ENCODE measurements around the gene ACSS1. TPM values are rescaled to one million over a fixed set of nuclear protein-coding genes. Genes with fewer than 3 reads are reported as not detected.

The ACSS1 gene
- total RNA-seq, 1 experiment from 2014 or later = 47.0 TPM

DNA sequence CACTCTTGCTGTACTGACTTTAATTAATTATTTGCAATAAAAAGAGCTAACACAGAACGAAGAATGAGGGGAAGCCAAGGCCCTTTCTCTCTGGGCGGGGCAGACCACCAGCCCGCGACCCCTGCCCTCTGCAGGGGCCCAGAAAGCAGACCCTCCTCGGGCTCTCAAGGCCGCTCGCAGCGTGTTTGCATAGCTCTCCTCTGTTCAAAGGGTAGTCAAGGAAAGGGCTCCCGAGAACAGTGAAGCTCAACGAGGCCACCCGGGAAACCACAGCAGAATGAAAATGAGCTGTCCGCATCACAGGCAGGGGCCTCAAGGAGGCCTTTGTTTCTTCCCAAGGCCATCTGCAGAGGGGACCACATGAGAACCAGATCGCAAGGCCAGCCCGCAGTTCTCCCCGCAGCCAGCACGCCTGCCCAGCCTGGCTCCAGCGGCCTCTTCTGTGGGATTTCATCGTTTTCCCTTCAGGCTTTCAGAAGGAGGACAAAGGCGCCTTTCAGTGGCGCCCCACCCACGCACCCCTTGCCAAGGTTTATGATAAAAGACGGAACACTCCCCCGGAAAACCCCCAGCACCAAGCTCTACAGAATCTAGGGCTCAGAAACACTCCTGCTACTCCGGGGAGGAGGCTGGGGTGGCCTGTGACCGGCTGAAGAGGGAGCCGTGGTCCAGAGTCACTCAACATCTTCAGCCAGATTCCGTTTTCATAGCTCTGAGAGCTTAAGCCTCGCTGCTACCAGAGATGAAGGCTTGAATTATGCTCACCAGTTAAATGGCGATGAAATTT is 25.3 kb downstream of the ACSS1 start:
- DNase-seq (ENCODE audit: low spot score) = peak; percentile 70

DNA sequence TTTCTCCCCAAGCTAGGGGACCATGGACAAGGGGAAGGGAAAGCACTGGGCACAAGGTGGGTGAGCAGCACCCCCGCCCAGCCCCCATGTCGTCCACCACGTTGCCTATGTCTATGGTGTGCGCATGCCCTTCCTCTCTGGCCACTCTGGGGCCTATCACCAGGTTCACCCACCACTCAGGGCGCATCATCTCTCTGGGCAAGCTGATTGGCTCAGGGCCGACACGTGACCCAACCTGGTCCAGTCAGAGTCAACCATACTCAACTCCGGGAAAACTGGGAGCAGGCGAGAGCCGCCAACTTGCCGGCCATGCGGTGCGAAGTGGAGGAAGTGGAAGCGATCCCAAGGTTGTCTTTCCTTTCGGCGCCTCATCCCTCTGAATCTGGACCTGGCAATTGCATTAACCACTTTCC is 25.9 kb downstream of the ACSS1 start:
- DNase-seq (ENCODE audit: low spot score) = no peak

DNA sequence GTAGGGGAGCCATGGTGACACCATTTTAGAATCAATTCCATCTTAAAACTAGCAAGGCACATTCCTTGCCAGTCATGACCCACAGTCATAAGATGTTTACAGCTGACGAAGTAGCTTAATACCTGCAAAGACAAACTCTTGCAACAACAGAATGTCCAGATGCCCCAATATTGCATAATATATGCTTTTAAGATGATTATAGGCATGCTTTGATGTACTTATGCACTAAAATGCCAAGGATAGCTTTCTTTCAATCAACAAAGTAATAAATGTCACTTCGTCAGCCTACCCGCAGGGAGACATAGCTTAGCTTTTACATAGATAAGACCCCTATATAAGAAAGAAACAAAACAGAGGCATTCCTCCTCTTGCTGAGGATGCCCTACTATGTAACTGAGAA is 26.7 kb downstream of the ACSS1 start:
- DNase-seq (ENCODE audit: low spot score) = no peak

DNA sequence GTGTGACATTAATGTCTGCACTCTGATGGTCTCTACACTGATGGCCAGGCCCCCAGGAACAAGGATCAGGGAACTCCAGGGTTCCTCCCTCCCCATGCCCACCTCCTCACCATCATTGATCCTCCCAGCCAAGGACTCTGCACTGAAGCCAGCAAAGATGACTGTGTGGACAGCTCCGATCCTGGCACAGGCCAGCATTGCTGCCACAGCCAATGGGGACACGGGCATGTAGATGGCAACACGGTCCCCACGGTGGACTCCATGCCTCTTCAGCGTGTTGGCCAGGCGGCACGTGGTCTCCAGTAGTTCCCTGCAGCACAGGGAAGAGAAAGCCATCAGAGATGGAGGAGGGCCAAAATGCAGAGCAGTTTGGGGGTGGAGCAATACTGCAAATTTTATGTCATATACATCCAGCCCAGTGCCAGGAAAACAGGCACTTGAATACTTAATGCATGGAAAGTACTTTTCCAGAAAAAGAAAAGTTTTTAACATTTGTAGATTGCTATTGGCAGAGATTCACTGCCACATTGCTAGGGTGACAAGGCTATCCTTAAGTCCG is 27.2 kb downstream of the ACSS1 start:
- DNase-seq (ENCODE audit: low spot score) = no peak

DNA sequence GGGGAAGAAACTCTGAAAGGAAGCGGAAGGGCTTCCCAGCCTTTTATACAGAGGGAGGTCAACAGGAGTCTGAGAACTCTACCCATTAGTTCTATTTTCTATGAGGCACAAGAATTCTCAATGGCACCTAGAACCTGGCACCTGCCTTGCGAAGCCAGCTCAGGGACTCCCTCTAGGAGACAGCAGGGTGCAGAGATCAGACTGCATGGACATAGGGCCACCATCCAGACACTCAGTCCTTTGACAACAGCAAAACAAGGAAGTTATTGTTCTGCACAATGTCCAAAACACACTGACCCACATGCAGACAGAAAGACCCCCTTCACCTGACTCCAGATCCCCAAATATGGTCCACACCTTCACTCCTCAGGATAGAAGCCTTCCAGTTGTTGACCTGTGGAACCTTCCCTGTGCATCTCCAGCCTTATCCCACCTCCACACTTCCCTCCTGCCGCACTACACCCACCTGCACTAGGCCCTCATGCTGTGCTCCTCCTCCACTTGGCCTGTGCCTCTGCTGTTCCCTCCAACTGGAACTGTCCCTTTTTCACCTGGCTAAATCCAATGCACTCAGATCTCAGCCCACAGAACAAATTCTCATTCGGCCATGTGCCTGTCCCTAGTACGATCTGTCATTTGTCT is 27.8 kb downstream of the ACSS1 start:
- DNase-seq (ENCODE audit: low spot score) = no peak

- no peak for DNase-seq (ENCODE audit: low spot score)
Observed at GRCh38 chr20:25025986-25026605, 31.8 kb downstream of the ACSS1 start.

GRCh38 chr20:25025091-25025861 is 32.7 kb downstream of the ACSS1 start:
- no peak for DNase-seq (ENCODE audit: low spot score)

- no peak for DNase-seq (ENCODE audit: low spot score)
Observed at GRCh38 chr20:25024171-25024570, 33.8 kb downstream of the ACSS1 start.

DNA sequence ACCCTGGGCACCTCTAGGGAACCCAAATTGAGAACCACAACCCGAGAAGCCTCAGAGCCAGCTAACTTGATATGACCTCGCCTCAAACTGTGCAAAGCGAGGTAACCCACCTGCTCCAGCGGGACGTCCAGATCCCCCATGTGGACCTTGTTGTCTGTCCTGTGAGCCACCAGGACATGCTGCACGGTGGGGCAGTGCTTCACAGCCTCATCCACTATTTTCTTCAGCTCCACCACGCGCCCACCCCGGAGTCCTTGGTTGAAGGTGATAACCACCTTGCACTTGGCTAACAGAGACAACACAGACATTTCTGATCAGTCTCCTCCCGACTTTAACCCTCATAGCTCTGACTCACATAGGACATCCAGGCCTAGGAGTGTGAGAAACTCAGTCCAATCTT is 34.6 kb downstream of the ACSS1 start:
- no peak for DNase-seq (ENCODE audit: low spot score)

DNA sequence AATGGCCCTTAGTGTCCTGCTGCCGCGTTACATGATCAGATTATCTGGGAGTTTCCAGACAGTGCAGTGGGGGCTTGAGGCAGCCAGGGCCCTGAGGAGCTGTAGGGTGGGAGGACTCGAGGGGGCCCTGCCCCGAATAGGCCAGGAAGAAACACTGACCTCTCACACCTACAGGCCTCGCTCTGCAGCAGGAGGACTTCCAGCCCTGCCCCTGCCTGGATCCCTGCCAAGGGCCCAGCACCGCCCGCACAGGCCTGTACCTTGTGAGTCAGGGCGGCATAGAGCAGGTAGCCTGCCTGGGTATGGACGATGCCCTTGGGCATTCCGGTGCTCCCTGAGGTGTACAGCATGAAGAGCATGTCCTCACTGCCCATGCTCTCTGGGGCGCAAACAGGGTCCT is 35.3 kb downstream of the ACSS1 start:
- peak; percentile 85 for DNase-seq (ENCODE audit: low spot score)

DNA sequence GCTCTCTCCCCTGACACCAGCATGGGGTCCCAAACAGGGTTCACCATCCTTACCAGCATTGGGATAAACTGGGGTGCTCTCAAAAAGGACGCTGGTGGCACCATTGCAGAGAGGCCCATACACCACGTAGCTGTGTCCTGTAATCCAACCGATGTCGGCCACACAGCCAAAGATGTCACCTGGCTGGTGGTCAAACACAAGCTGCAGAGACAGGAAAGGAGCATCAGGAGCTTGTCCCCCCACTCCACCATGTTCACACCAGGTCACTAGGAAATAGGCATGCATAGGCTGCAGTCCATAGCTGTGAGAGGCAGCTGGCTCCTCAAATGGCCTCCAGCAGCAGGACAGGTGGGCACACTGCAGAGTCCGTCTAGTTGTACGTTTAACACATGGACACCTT is 36.6 kb downstream of the ACSS1 start:
- DNase-seq (ENCODE audit: low spot score) = no peak

DNA sequence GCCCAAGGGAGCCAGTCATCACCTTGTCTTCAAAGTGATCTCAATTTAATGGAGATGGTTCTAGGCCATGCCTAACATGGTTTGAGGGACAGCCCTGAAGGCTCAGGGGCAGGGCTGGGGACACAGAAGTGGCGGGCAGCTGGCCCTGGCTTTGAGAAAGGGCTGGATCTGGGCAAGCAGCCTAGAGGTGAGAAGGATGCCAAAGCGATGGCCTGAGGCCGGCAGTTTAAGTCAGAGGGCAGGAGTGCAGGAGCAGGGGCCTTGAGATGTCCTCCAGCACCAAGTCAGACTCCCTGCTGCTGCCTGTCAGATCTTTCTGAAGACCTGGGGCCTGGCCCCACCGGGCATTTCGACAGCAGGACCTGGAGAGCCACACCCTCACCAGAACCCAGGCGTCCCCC is 37.0 kb downstream of the ACSS1 start:
- DNase-seq (ENCODE audit: low spot score) = no peak

- no peak for DNase-seq (ENCODE audit: low spot score)
Observed at GRCh38 chr20:25020345-25020744, 37.6 kb downstream of the ACSS1 start.

DNA sequence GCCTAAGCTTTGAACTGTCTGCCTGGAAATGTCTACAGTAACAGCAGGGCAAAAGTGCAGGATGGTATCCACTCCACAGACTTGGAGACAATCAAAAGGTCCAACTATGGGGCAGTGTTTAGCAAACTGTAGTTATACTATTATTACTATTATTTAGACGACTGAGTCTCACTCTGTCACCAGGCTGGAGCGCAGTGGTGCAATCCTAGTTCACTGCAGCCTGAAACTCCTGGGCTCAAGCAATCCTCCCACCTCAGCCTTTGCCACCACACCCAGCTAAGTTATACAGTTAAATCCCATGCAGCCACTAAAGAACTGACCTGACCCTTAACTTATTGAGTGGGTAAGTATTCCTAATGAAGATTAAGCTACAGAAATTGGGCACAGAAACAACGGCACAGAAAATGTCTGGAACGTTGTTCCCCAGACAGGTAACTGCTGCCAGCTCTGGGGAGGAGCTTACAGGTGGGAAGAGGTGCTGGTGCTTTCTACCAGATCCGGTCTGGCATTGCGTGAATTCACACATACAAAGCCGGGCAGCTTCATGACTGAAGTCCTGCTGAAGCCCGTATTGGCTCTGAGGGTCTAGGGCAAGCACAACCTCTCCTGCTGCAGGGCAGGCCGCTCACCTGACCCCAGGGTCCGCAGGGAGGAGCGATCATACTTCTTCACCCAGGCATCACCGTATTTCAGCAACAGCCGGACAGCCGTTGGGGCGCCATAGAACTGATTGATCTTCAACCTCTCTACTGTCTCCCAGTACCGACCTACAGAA is 38.4 kb downstream of the ACSS1 start:
- no peak for DNase-seq (ENCODE audit: low spot score)

DNA sequence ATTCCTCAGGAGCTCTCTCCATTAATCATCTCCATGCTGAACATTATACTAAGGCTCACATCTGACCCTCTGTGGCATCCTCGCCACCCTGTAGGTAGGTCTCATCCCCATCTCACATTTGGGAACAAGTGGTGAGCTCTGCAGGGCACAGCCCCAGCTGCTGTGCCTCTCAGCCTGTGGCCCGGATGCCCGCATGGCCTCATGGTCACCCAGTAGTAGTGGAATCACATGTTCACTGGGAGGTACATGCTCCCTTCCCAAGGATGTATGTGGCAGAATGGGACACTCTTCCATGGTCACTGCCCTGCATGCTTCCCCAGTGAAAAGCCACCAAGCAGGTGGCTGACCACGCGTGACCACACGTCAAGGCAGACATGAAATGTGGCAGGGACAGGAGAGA is 39.1 kb downstream of the ACSS1 start:
- DNase-seq (ENCODE audit: low spot score) = no peak

DNA sequence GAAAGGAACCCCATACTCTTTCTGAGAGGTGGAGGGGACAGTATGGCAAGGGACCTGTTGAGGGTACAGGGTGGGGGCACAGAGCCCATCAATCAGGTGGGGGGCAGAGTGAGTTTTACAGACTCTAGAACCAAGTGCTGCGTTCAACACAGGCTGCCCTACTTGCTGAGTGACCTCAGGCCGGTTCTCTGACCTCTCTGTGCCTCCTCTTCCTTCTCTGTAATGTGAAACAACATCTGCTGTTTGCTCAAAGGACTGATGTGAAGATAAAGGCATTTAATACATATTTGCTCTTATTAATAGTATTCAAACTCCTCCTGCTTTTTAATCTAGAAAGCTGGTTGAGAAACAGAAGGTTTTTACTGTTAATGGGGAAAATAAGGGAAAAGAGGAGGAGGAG is 39.5 kb downstream of the ACSS1 start:
- no peak for DNase-seq (ENCODE audit: low spot score)

DNA sequence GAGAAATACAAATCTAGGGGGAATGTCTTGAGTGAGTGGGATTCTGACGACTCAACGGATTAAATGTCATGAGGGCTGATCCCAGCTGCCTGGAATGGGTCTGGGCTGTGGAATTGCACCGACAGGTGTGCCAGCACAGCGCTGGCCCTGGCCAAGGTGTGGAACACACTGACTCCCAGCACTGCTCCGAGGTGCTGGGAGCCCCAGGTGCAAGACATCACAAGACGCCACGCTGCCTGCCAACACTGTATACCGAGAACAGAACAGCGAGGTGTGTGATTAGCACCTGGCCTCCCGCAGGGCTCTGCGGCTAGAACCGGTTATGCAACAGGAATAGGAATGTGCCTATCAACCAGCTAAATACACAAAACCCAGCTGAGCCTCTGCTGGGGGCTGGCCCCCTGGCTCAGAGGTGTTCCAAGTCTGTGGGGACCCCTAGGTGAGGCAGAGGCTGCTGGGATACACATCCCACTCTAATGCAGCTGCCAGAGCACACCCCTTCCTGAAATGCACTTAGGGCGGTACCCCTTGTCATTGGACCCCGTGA is 40.6 kb downstream of the ACSS1 start:
- DNase-seq (ENCODE audit: low spot score) = peak; percentile 86

DNA sequence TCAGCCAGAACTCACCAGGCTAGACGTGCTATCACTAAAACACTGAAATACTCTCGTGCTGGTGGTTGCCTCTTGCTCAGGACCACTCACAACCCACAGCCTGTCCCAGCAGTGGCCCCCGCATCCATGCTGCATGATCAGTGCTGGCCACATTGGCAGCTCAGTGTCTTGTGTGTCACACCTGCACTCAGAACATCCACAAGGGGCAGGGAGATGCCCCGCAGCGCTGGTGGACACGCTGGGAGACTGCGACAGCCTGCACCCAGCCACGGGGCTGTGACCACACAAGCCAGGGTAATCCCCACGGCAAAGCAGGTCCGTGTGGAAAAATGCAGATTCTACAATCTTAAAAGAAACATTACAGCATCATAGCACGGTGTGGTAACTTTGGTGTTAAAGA is 41.5 kb downstream of the ACSS1 start:
- no peak for DNase-seq (ENCODE audit: low spot score)

GRCh38 chr20:25015986-25016385 is 42.0 kb downstream of the ACSS1 start:
- DNase-seq (ENCODE audit: low spot score) = no peak

- DNase-seq (ENCODE audit: low spot score) = no peak
Observed at GRCh38 chr20:25014816-25015215, 43.1 kb downstream of the ACSS1 start.

Measured in HT-29 (cell line).